22Rv1 (cell line): ENCODE results near the gene JAML.

Source experiments
- H3K27ac ChIP-seq: fragments of 450-650 bp; 2 replicates; pipeline ENCODE4 v1.5.1; 2017
- CTCF ChIP-seq: fragments of 450-650 bp; IDR thresholded peaks from 2 replicates; pipeline ENCODE4 v1.5.1; 2017; ENCODE audit warnings: mild to moderate bottlenecking
- ZFX ChIP-seq: fragments of 450-650 bp; IDR thresholded peaks from 2 replicates; pipeline ENCODE4 v1.6.1; 2017; ENCODE audit warnings: antibody characterized with exemption, borderline replicate concordance

Gene JAML

GRCh38 chr11:118176778-118177134, 48.1 kb downstream of the JAML start:
- TF ChIP-seq CTCF (no peak), ZFX (no peak)

DNA sequence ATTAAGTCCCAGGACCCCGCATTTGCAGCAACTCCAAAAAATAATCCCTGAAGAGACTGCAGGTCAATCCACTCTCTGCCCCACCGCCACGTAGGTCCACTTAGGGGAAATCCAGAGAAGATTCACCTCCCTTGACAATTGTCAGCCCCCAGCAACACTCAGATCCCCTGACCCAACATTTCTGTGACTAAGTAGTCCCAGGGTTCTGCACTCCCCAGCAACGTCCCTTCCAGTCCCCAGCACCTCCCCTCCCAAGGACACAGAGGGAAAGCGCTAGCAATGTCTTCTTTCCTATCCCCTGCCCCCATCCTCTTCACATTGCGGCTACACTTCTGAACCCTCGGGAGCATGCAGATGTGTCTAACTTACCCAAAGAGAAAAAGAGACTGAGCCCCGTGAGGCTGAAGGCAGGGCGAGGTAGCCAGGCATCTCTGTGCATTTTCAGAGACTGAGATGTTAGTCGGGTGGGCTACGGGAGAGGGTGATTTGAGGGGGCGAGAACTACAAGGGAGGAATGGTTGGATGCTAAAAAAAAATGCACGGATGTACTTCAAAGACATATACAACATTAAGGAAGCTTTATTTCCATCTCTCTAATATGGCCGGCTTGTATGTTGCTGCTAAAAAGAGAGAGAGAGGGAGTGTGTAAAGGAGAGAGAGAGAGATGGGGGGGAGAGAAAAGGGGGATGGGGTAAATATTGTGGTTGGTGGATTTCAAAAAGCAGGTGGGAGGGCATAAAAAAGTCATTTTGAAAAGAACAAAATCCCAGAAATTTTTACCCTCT, 48.6 kb downstream of the JAML start, which contains the start of gene SCN2B:
TSS of gene SCN2B (minus strand) at position 647 of the 785 bp plus-strand sequence. CDS start at position 439, 208 bp downstream.
- H3K27ac ChIP-seq, result no peak within 1 kb of the TSS
- TF ChIP-seq CTCF, result no peak
- TF ChIP-seq ZFX, result no peak

More at GRCh38 chr11:118176778-118177134, 48.1 kb downstream of the JAML start:
- H3K27ac ChIP-seq, result no peak overlapping the region

DNA sequence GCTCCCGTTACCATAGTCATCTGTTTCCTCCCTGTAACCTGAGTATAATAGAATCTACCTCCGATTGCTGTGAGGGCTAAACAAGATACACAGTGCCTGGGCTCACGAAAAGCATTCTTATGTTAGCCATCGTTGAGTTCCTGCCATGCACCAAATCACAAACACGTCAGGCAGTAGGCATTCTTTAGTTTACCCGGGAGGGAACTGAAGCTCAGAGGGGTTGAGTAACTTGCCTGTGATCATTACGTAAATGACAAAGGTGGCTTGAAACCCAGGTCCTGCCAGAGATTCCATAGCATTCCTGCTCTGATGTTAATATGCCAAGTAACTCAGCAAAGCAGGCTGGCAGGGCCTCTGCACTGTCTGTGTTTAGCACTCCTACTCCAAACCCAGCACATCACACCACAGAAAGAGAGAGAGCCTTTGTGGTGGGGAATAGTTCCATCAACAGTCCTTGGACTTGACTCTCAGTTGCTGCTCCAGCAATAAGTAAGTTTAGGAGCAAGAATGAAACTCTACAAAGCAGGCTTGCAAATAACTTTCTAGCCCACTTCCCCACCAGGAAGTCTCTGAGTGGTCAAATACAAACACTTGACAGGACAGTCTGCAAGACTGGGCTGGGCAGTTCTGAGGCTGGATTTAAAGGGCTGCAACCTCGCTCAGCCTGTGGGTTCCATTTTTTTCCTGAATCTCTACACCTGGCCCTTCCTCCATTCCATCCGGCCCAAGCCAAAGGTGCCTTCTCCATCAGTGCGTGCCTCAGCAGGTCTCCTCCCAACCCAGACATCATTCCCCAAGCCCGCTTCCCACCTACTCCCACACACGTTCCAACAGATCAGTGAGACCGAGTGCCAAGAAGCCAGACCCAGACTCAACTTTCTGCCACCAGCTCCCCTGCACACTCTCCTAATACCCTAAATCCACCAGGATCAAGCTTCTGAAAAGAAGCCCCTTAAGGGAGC, 49.5 kb downstream of the JAML start:
- TF ChIP-seq CTCF (no peak), ZFX (no peak)
- no peak overlapping the region for H3K27ac ChIP-seq

DNA sequence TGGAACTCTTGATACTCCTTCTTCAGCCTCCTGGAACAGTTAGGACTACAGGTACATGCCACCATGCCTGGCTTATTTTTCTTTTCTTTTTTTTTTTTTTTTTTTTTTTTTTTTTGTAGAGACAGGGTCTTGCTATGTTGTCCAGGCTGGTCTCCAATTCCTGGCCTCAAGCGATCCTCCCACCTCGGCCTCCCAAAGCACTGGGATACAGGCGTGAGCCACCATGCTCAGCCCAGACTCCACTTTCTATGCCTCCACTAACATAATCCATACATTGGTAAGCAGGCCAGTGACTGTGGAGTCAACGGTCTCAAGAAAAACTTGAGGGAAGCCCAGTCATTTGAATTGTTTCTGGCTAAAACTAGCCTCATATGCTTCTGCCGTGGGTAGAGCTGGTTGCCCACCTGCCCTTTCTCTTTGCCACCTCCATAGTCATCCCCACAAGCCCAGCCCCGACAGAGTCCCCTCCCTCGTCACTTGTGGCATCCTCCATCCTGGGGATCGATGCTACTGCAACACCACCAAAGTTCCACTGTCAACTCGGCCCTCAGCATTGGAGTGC, 50.7 kb downstream of the JAML start:
- TF ChIP-seq CTCF (no peak), ZFX (no peak)
- H3K27ac ChIP-seq, result no peak overlapping the region

GRCh38 chr11:118172356-118172755, 52.5 kb downstream of the JAML start:
- TF ChIP-seq CTCF (no peak), ZFX (no peak)
- no peak overlapping the region for H3K27ac ChIP-seq

GRCh38 chr11:118171269-118172062, 53.3 kb downstream of the JAML start:
- TF ChIP-seq CTCF (peak; percentile 94), ZFX (no peak)
- no peak overlapping the region for H3K27ac ChIP-seq
